ENCODE measurements around the gene MEGF8. TPM values are rescaled to one million over a fixed set of nuclear protein-coding genes. Genes with fewer than 3 reads are reported as not detected.

MEGF8 gene
- total and polyA plus RNA-seq, 5 experiments from 2014 or later, result 0.23 to 10.2 (median 0.57) TPM

DNA sequence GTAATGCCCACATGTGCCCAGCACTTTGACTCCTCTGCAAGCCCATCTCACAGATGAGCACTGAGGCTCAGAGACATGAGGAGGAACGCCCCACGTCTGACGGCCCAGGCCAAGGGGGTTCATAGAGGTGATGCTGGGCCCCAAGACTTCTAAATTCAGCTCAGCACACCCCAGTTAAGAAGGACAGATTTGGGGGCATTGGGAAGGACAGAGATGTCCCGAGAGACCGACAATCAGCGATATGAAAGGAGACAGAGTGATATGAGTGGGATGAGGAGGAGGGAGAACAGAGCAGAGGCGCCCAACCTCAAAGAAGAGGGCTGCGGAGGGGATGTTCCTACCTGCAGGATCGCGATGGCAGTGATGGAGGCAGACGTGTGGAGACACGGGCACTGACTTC lies 64.5 kb downstream of the MEGF8 start, which contains the start of gene CNFN:
TSS of gene CNFN (minus strand) at position 399 of the 400 bp plus-strand sequence. CDS start 1,260 bp downstream, outside the sequence.
- Mint-ChIP-seq H3K27ac (peak within 1 kb of the TSS in 2 of 10 donors; percentile 22 to 23), H3K36me3 (peaks cover 0 to 2% (median 0%) of the 10 kb centered on the region in 3 donors), H3K9me3 (no peaks in the 10 kb centered on the region), H3K27me3 (peaks cover 23 to 41% (median 25%) of the 10 kb centered on the region in 5 donors), H3K4me1 (peaks cover 4 to 8% (median 8%) of the 10 kb centered on the region in 4 donors), H3K4me3 (no peak within 1 kb of the TSS)
- POLR2A ChIA-PET, result no interaction called here
- DNase-seq, result no peak
- ATAC-seq, result no peak

DNA sequence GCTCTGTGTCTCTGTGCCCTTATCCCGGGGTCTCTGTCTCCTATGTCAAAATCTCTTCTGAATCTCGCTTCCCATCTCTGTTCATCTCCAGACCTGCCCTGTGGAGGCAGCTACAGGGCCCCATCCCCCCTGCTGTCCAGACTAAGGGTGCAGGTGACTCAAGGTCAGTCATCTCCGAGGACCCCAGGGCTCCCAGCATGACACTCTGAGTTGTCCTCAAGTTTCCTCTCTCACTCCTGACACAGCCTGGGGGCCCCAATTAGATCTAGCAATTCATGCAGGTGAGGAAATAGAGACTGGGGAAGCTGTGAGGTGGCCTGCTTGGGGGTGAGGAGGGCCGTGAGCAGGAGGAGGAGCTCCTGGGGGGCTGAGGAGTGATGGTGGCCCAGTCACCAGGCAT lies 66.7 kb downstream of the MEGF8 start:
- Mint-ChIP-seq H3K4me3 (no peak overlapping the region), H3K36me3 (no peaks in the 10 kb centered on the region), H3K4me1 (peaks cover 7 to 12% (median 12%) of the 10 kb centered on the region in 4 donors), H3K27me3 (peaks cover 16 to 32% (median 18%) of the 10 kb centered on the region in 5 donors), H3K27ac (no peak overlapping the region), H3K9me3 (no peaks in the 10 kb centered on the region)
- DNase-seq, result no peak
- ATAC-seq, result no peak
- POLR2A ChIA-PET, result no interaction called here

DNA sequence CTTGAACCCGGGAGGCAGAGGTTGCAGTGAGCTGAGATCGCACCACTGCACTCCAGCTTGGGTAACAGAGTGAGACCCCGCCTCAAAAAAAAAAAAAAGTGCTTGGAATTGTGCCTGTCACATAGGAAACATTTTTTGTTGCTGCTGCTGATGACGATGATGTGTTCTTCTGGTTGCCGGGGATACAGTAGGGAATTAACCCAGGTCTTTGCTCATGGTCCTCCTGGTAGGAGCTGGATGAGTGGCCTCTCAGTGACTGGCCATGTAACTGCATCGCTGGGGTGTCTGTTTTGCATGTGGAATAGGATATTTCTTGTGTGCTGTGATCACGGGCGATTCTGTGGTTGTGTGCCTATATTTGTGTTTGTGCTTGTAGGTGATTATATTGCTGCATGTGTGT lies 69.3 kb downstream of the MEGF8 start:
- peak overlapping the region in 2 of 10 donors; percentile 22 to 41 for H3K27ac Mint-ChIP-seq
- POLR2A ChIA-PET, result no interaction called here
- DNase-seq (no peak), ATAC-seq (no peak)
- H3K4me1 Mint-ChIP-seq, result peaks cover 14 to 32% (median 30%) of the 10 kb centered on the region in 4 donors
- H3K27me3 Mint-ChIP-seq, result peaks cover 10 to 16% (median 11%) of the 10 kb centered on the region in 5 donors
- no peaks in the 10 kb centered on the region for H3K9me3 Mint-ChIP-seq
- H3K4me3 Mint-ChIP-seq, result no peak overlapping the region
- no peaks in the 10 kb centered on the region for H3K36me3 Mint-ChIP-seq

- Mint-ChIP-seq H3K27ac (peak overlapping the region; percentile 15 to 98 (median 92)), H3K36me3 (no peaks in the 10 kb centered on the region), H3K9me3 (no peaks in the 10 kb centered on the region), H3K4me1 (peaks cover 25 to 50% (median 44%) of the 10 kb centered on the region in 4 donors), H3K27me3 (peaks cover 0 to 5% (median 2%) of the 10 kb centered on the region in 5 donors), H3K4me3 (peak overlapping the region; percentile 77 to 93 (median 89))
- peak; percentile 71 to 94 (median 86) for DNase-seq
- POLR2A ChIA-PET, result interaction anchor here (1.5 to 1.9 kb wide), 2 partner anchors 24 to 27 kb away, joined by 4 to 13 read pairs; no protein-coding TSS in a partner anchor
- ATAC-seq, result peak; percentile 81 to 91
These were observed 71.2 kb downstream of the MEGF8 start for GRCh38 chr19:42396381-42397262.

DNA sequence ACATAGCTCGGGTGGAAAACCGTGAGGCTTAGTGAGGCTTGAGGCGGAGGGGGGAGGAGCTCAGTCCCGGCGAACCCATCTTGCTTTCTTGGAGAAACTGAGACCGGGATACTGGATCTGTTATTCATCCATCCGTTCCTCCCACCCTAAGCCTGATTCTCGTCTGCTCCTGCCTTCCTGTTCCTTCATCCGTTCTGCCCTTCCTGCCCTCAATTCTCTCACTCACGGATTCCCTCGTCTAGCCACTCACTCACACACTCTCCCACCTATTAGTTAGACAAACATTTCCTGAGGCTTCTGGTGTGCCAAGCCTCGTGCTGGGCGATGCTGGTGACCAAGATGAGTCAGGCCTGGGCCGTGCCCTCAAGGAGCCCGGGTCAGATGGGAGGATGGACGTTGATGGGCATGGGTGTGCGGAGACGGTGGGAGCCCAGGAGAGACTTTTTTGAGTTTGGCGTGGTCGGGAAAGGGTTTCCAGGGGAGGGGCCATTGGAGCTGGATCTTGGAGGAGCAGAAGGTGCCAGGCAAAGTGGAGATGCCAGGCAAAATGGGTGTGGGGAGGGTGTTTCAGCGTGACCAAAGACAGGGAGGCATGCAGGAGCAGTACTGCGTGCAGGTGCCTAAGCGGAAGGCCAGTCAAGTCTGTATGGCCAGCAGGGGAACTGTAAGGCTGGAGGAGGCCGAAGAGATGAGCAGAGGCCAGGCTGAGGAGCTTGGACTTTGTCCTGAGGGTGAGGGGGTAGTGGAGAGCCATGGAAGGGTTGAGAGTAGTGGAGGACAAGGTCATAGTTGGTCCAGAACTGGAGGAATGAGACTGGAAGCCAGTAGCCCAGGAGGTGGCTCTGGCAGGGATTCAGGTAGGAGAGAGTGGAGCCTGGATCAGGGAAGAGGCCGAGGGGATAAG lies 72.1 kb downstream of the MEGF8 start:
- Mint-ChIP-seq H3K4me3 (peak overlapping the region; percentile 77 to 93 (median 89)), H3K36me3 (no peaks in the 10 kb centered on the region), H3K9me3 (no peaks in the 10 kb centered on the region), H3K27ac (peak overlapping the region; percentile 15 to 98 (median 92)), H3K27me3 (no peaks in the 10 kb centered on the region), H3K4me1 (peaks cover 31 to 58% (median 48%) of the 10 kb centered on the region in 4 donors)
- POLR2A ChIA-PET, result interaction anchor here (1.5 to 1.9 kb wide), 2 partner anchors 23 to 26 kb away, joined by 4 to 13 read pairs; no protein-coding TSS in a partner anchor
- DNase-seq (no peak), ATAC-seq (no peak)

DNA sequence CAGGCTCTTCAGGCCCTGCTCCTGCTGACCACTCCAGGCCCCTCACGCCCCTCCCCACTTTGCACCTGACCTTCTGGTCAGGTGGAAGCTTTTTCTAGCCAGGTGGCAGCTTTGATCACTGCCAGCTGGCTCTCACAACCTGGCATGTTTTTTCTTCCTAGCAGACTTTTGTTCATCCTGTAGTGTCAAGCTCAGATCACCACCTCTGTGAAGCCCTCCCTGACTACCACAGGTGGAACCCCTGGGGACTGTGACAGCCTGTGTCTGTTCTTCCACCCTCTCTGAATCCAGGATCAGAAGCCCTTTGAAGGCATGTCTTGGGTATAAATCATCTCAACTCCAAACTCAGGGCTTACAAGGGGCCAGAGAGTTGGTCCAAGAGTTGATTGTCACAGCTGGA lies 75.0 kb downstream of the MEGF8 start:
- Mint-ChIP-seq H3K4me1 (peaks cover 35 to 63% (median 49%) of the 10 kb centered on the region in 4 donors), H3K4me3 (peak overlapping the region in 6 of 10 donors; percentile 18 to 91 (median 80)), H3K27ac (peak overlapping the region in 7 of 10 donors; percentile 27 to 91 (median 68)), H3K27me3 (no peaks in the 10 kb centered on the region), H3K9me3 (no peaks in the 10 kb centered on the region), H3K36me3 (peaks cover 0 to 10% (median 0%) of the 10 kb centered on the region in 3 donors)
- ATAC-seq (no peak), DNase-seq (no peak)
- POLR2A ChIA-PET, result interaction anchor here (1.8 kb wide), 1 partner anchor 19 kb away, joined by 7 read pairs; no protein-coding TSS in a partner anchor

DNA sequence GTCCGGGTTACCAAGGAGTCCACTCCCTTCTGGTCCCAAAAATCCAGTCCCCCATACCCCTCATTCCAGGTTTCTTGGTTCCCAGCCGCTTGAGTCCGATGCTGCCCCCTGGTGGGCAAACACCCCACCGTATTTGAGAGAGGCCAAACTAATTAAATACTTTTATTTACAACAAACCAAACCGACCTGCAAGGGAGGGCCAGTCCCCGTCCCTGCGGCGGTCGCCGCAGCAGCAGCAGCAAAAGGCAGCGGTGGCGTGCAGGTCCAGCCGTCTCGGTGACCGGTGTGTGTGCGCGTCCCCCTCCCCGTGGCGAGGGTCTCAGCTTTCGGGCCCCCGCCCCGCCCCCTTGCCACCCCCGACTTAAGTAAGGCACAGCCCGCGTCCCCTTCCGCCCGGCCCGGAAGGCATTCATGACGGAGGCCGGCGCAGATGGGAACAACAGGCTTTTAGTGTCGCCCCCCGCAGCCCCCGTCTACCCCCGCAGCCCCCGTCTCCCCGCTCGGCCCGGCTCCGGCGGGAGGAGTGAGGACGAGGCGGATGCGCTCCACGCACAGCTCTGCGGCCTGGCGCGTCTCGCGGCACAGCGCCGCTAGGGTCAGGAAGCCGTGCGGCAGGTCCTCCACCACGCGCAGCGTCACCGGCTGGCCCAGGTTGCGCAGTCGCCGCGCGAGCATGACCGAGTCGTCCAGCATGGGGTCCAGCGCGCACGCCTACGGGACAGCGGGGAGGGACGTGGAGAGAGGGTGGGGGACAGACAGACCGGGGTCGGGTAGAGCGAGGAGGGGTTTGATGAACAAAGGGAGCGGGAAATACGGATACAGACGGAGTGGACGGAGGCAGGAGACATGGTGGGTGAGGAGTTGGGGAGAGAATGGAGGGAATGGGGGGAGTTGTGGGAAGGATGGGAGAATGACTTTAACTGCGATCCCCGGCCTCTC lies 76.2 kb downstream of the MEGF8 start:
- Mint-ChIP-seq H3K27ac (peak overlapping the region; percentile 53 to 91 (median 86)), H3K4me3 (peak overlapping the region; percentile 81 to 91 (median 84)), H3K9me3 (no peaks in the 10 kb centered on the region), H3K4me1 (peaks cover 30 to 57% (median 42%) of the 10 kb centered on the region in 4 donors), H3K27me3 (no peaks in the 10 kb centered on the region), H3K36me3 (peaks cover 0 to 18% (median 0%) of the 10 kb centered on the region in 3 donors)
- POLR2A ChIA-PET, result interaction anchor here (0.6 to 1.8 kb wide), 12 partner anchors 15 to 1670 kb away, joined by 3 to 7 read pairs (median 4); partner anchors contain the start of gene PRR19
- peak; percentile 77 to 85 for ATAC-seq
- peak; percentile 45 to 85 (median 68) for DNase-seq

DNA sequence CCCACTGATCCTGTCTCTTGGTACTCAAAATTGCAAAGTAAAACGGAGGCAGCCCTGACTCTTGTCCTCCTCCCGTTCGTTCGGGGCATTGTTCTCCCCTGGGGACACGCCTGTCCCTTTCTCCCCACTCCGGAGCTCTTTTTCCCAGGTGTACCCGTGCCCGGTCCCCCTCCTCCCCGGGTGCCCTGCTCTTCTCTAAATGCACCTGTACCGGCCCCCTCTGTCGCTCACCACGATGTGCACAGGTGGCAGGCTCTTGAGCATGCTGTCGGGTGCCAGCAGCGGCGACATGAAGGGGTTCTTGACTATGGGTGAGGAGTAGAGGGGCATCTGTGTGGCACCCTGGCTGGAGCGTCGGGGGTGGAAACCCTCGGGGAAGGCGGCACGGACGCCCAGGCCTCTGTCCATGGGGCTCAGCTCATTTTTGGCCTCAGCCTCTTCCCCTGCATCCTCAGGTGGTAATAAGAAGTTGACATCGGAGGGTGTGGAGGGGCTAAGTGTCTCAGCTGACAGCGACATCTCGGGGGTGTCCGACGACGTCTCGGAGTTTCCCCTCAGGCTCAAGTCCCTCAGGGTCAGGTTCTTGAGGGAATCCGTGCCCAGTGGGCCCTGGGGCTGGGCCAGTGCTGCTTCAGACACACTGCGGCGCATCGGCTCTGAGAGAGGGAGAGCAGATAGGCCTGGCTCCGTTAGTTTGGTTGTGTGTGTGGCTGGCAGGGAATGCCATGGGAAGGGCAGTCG lies 77.1 kb downstream of the MEGF8 start:
- ATAC-seq (no peak), DNase-seq (no peak)
- Mint-ChIP-seq H3K4me1 (peaks cover 25 to 48% (median 34%) of the 10 kb centered on the region in 4 donors), H3K27me3 (no peaks in the 10 kb centered on the region), H3K36me3 (peaks cover 0 to 25% (median 0%) of the 10 kb centered on the region in 3 donors), H3K4me3 (peak overlapping the region; percentile 79 to 91 (median 84)), H3K9me3 (no peaks in the 10 kb centered on the region), H3K27ac (peak overlapping the region in 9 of 10 donors; percentile 59 to 91 (median 86))
- POLR2A ChIA-PET, result interaction anchor here (0.6 to 1.6 kb wide), 8 partner anchors 16 to 1363 kb away, joined by 3 to 6 read pairs (median 4); partner anchors contain the start of gene PRR19

DNA sequence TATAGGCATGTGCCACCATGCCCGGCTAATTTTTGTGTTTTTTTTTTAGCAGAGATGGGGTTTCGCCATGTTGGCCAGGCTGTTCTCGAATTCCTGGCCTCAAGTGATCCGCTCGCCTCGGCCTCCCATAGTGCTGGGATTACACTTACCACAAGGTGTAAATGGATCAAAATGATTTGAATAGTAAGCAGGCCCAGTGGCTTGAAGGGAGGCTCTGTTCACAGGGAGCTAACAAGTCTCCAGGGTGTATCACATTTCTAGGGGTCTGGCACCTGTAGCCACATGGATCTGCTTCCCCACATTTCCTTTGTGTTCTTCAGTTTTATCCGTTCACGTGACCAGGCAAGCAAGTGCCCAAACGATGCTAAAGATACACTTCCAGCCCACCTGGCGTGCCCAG lies 78.2 kb downstream of the MEGF8 start:
- H3K36me3 Mint-ChIP-seq, result peaks cover 0 to 26% (median 0%) of the 10 kb centered on the region in 3 donors
- H3K27ac Mint-ChIP-seq, result peak overlapping the region in 2 of 10 donors; percentile 37 to 45
- no peaks in the 10 kb centered on the region for H3K9me3 Mint-ChIP-seq
- DNase-seq, result no peak
- peaks cover 20 to 48% (median 34%) of the 10 kb centered on the region in 4 donors for H3K4me1 Mint-ChIP-seq
- POLR2A ChIA-PET, result no interaction called here
- no peaks in the 10 kb centered on the region for H3K27me3 Mint-ChIP-seq
- peak overlapping the region in 2 of 10 donors; percentile 4 to 87 for H3K4me3 Mint-ChIP-seq
- no peak for ATAC-seq

GRCh38 chr19:42406111-42406510 lies 80.7 kb downstream of the MEGF8 start:
- peaks cover 3 to 29% (median 21%) of the 10 kb centered on the region in 4 donors for H3K4me1 Mint-ChIP-seq
- POLR2A ChIA-PET, result no interaction called here
- peaks cover 0 to 33% (median 0%) of the 10 kb centered on the region in 3 donors for H3K36me3 Mint-ChIP-seq
- H3K9me3 Mint-ChIP-seq, result no peaks in the 10 kb centered on the region
- H3K27me3 Mint-ChIP-seq, result no peaks in the 10 kb centered on the region
- ATAC-seq, result no peak
- peak overlapping the region in 3 of 10 donors; percentile 29 to 65 (median 31) for H3K27ac Mint-ChIP-seq
- no peak overlapping the region for H3K4me3 Mint-ChIP-seq
- DNase-seq, result no peak

Data from naive thymus-derived CD8-positive, alpha-beta T cell (primary cell).